ENCODE measurements around the gene CLIP2.

The CLIP2 gene

DNA sequence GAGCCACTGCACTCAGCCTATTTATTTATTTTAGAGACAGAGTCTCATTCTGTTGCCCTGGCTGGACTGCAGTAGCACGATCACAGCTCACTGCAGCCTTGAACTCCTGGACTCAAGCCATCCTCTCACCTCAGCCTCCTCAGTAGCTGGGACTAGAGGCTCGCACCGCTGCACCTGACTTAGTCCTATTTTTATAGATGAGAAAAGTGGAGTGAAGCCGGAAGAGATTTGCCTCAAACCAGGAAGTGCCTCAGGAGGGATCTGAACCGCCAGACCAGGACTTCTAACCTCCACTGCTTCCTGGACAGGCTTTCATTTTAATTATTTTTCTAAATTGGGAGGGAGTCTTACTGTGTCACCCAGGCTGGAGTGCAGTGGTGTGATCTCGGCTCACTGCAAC lies 17.5 kb upstream of the CLIP2 start:
- no peak for DNase-seq (ENCODE audit: low read depth, low spot score)

DNA sequence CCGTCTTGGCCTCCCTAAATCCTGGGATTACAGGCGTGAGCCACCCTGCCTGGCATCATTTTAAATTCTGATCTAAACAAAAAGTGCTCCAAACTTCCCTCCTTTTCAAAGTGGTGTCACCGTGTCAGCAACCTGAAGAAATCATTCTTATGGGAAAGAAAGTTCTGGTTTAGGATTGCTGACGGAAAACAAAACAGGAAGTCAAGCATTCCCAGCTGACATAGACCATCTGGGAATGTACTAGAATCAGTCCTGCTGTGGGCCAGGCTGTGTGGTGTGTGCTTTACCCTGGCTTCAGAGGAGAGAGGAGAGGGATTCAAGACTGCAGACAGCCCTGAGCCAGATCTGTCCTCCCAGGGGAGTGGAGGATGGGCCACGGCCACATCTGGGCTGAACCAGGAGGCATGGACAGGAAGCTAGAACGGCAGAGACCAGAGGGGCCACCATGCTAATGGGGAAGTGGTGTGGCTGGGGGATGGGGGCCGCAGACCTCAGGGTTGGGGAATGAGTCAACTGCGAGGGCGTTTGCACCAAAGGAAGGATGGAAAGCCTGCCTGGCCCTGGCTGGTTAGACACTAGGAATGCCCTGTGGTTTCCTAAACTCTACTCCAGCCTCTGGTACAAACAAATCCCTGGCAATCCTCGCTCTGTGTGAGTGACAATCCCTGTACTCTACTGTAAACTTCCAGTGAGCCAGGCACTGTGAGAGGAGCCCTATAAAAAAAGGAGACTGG lies 16.7 kb upstream of the CLIP2 start:
- DNase-seq (ENCODE audit: low read depth, low spot score): peak; percentile 97

DNA sequence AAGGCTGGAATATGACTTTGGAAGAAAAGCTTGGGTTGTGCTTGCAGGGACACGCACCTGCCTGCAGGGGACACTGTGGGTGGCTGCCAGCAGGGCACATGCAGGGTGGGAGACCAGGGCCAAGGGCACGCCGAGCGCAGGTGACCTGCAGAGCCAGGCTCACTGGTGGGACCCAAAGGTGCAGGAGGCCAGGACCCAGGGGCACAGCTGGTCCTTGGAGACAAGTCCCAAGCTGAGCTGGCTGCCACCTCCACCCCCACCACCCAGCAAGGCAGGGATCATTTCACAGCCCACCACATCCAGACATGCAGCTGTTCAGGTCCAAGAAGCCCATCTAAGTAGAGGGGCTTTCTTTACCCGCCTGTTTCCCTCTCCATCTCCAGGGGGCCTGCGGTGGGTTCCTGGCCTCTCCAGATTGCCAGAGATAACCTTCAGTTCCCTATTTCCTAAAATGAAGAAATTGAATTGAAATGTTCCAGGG lies 13.8 kb upstream of the CLIP2 start:
- no peak for DNase-seq (ENCODE audit: low read depth, low spot score)

- no peak for DNase-seq (ENCODE audit: low read depth, low spot score)
These were observed 11.6 kb upstream of the CLIP2 start for GRCh38 chr7:74277636-74278035.

GRCh38 chr7:74280985-74281384 lies 8.2 kb upstream of the CLIP2 start:
- DNase-seq (ENCODE audit: low read depth, low spot score): no peak

GRCh38 chr7:74282748-74283459 lies 6.3 kb upstream of the CLIP2 start:
- DNase-seq (ENCODE audit: low read depth, low spot score): no peak

DNA sequence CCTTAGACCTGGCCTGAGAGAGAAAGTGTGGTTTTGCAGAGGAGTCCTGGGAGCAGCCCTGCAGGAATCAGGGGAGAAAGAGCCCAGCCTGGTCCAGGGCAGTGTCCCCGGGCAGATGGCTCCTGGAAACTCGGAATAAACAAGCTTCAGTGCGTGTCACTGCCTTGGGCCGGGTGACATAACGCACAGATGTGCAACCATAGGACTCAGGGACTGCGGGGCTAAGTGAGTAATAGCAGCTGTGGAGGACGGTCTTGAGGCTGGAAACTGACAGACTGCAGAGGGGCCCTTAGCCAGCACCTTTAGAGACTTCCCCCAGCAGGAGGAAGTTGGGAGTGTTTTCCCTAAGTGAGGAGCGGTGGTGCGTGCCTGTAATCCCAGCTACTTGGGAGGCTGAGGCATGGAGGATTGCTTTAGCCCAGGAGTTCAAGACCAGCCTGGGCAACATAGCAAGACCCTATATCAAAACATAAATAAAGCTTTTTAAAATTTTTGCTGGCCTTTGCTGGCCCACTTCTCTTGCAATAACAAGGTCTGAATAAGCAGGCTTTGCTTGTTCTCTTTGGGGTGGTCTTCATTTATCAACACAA lies 5.3 kb upstream of the CLIP2 start:
- no peak for DNase-seq (ENCODE audit: low read depth, low spot score)

DNA sequence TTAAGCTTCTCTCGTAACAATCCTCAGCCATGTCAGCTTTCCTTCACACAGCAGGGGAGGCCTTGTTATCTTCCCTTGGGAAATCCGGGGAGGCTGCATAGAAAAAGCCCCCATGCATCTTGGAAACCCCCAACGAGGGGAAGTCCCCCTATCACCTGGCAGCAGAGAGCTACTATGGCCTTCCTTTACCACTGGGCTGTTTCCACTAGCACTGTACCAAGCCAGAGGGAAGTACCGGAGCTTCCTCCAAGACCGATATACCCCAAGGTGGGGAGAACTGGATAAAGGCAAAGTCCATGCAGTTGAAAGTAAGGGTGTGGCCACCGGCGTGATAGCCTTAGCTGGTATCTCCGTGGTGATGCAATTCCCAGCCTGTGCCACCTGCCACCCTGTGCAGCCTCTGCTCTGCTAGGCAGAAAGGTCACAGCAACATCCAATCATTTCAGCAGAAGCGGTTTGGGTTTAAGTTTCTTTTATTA lies 4.4 kb upstream of the CLIP2 start:
- DNase-seq (ENCODE audit: low read depth, low spot score): no peak

- DNase-seq (ENCODE audit: low read depth, low spot score): no peak
These were observed 3.1 kb upstream of the CLIP2 start for GRCh38 chr7:74286131-74286530.

GRCh38 chr7:74287303-74288033 lies 1.7 kb upstream of the CLIP2 start:
- no peak for DNase-seq (ENCODE audit: low read depth, low spot score)

DNA sequence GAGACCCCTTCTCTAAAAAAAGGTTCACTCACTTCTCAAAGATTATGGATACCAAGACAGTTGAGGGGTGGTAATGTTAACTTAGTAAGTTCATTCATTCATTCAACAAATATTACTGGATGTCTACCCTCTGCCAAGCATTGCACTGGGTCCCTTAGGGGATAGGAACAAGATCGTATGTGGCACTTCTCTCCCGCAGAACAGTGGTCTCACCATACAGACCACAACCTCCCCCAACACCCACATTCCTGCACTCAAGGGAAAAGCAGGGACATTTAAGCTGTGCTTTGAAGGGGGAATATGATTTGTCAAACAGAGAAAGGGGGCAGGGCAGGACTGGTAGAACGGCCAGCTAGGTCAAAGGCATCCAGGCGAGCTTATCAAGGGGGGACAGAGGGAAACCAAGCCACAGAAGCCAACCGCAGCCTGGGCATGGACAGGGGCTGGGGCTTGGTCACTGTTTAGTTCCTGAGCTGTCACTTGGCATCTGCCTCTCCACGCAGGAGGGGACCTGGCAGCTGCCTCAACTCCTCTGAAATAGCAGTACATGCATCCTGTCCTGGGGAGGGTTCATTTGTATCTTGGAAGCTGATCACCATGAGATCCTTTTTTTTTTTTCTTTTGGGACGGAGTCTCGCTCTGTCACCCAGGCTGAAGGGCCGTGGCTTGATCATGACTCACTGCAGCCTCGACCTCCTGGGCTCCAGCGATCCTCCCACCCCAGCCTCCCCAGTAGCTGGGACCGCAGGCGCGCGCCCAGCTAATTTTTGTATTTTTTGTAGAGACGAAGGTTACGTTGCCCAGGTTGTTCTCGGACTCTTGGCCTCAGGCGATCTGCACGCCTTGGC lies 949 bp upstream of the CLIP2 start:
- DNase-seq (ENCODE audit: low read depth, low spot score): no peak

DNA sequence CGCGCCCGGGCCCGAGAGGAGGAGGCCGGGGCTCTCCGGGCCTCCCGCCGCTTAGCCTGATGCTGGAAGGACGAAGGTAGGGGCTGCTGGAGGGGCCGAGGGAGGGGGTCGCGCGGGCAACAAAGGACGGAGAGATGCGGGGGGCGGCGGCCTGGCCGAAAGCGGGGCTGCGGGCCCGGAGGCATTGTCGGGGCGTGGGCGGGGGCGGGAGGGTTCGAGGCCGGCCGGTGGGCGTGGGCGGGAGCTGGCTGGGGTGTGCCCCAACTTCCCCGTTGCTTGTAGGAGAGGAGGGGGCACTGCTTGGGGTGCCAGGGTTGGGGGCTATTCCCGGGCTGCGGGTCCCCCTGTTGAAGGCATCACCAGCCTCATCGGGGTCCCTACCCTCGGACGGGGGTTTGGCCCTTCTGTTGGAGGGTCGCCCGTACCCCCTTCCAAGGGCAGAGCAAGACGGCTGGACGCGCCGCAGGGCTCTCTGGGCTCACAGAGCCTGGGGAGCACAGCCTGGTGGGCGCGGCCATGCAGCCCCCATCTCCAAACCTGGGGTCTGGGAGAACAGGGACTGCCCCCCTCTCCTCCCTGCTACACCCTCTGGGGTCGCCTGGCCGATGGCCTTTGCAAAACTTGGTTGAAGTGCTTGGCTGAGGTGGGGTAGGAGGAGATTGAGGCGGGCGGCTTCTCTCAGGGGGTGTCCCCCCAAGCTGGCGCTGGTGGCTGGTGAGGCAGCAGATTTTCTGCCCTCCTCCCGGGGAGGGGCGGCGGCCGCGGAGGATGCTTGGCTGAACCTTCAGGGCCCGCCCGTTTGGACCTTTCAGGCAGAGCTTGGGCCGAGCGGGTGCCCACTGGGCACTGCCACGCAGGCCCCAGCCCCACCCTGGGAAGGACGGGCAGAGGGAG lies 699 bp downstream of the CLIP2 start:
- no peak for DNase-seq (ENCODE audit: low read depth, low spot score)

GRCh38 chr7:74290553-74290950 lies 1.3 kb downstream of the CLIP2 start:
- no peak for DNase-seq (ENCODE audit: low read depth, low spot score)

- no peak for DNase-seq (ENCODE audit: low read depth, low spot score)
These were observed 1.8 kb downstream of the CLIP2 start for GRCh38 chr7:74290981-74291441.

- no peak for DNase-seq (ENCODE audit: low read depth, low spot score)
These were observed 2.3 kb downstream of the CLIP2 start for GRCh38 chr7:74291535-74291934.

GRCh38 chr7:74292757-74293576 lies 3.8 kb downstream of the CLIP2 start:
- DNase-seq (ENCODE audit: low read depth, low spot score): no peak

DNA sequence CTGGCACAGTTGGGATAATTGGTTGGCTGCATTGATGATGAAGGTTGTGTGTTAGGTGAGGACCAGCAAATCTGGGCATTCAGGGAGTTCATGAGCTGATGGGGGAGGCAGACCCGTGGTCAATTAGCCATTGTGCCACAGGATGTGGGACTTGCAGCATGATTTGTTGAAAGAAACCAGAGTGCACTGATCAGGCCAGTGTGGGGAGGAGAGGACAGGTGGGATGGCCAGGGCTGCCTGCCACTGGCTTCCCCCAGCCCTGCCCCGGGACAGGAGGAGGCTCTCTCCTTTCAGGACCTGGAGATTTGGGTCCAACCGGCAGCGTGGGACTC lies 4.3 kb downstream of the CLIP2 start:
- no peak for DNase-seq (ENCODE audit: low read depth, low spot score)

DNA sequence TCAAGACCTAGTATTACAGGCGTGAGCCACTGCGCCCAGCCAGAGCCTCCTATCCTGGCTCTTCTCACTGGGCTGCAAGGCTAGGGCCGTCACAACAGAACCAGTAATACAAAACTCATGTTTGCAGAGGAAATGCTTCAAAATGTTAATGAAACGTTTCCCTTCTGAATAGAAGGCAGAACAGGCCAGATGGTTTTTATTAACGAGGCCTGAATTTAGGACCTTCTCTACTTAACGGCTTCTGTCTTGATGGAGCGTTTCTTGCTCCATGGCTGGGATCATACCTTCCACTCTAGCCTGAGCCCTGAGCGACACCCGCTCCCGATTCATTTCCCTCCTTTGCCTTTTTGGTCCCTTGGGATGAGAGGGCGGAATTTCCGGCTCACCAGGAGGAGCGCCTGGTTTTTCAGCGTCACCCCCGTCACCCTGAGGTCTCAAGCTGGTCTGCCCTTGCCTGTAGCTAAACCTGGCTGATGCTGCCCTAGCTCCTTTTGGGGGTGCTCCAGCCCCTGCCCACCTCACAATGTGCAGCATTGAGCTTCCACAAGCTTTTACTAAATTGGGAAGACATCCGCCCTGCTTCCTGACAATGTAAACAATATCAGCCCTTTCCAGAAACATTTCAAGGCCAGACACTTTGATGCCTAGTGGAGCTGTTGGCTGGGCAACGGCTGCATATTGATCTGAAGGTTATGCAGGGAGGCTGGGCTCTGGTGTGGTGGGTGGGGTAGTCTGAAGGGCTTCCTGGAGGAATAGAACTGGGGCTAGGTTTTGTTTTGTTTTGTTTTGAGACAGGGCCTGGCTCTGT lies 5.2 kb downstream of the CLIP2 start:
- DNase-seq (ENCODE audit: low read depth, low spot score): no peak

Measured in smooth muscle cell of the brain vasculature (primary cell).